Vagina (tissue), 2 donors: Measurements from ENCODE around the gene SCAPER. TPM values are rescaled to one million over a fixed set of nuclear protein-coding genes. Genes with fewer than 3 reads are reported as not detected.
"Not testable (repeated sequence)": the region's sequence is repeated elsewhere in the genome, so short reads cannot be mapped to it uniquely, and the experiment has no call there.

Experiments used
- DNase-seq, 2 donors: peaks; one replicate each; pipeline ENCODE4 v3.0.0-alpha.2; 2017; ENCODE audit errors: extremely low spot score in 2 of 2
- H3K27ac ChIP-seq: fragments of 200-600 bp; sonication (generic); one replicate; pipeline ENCODE4 v1.5.1; 2019
- H3K27me3 ChIP-seq: fragments of 200-600 bp; sonication (generic); one replicate; pipeline ENCODE4 v1.5.1; 2019
- H3K36me3 ChIP-seq, 2 donors: fragments of 200-600 bp; sonication (generic); one replicate each; pipeline ENCODE4 v1.5.1; 2017 to 2019
- H3K4me1 ChIP-seq: fragments of 200-600 bp; sonication (generic); one replicate; pipeline ENCODE4 v1.5.1; 2019
- H3K4me3 ChIP-seq, 2 donors: fragments of 200-600 bp; sonication (generic); 1 replicate in 1 of 2; 2 replicates in 1 of 2; pipeline ENCODE4 v1.5.1; 2016 to 2019
- H3K9me3 ChIP-seq: fragments of 200-600 bp; sonication (generic); one replicate; pipeline ENCODE4 v1.5.1; 2019
- CTCF ChIP-seq, 3 experiments: fragments of 450-650 bp in 2 of 3; fragments of 200-600 bp in 1 of 3; sonication (generic) in 1 of 3; IDR thresholded peaks; one replicate each; pipeline ENCODE4 v1.5.1; 2017 to 2019; ENCODE audit warnings: antibody characterized with exemption in 3 of 3, mild to moderate bottlenecking in 2 of 3, moderate library complexity in 2 of 3
- POLR2A ChIP-seq, 2 donors: fragments of 450-650 bp; IDR thresholded peaks; one replicate each; pipeline ENCODE4 v1.6.1; 2017; ENCODE audit warnings: antibody characterized with exemption in 2 of 2, mild to moderate bottlenecking in 2 of 2, moderate library complexity in 2 of 2
- POLR2AphosphoS5 ChIP-seq, 2 donors: sonication (generic); formaldehyde crosslinking; IDR thresholded peaks; one replicate each; pipeline ENCODE4 v1.9.0; 2017; ENCODE audit warnings: antibody characterized with exemption in 2 of 2, mild to moderate bottlenecking in 2 of 2, low read depth in 1 of 2; ENCODE audit not compliant: insufficient read depth in 1 of 2
- intact Hi-C: fragments of 100-400 bp; cut with DNase I; formaldehyde crosslinking; loops from one replicate; pipeline ENCODE4 v1.15.1; 2023
- total RNA-seq: library from RNA; depleted of rRNA; stranded (reverse); fragments of >200 nt; gene quantifications from one replicate; pipeline ENCODE4 v1.2.3, GENCODE V29; 2016

The SCAPER gene
- total RNA-seq, 1 donor from 2014 or later: 51.3 TPM

GRCh38 chr15:76730262-76730661 is 174.9 kb downstream of the SCAPER start:
- intact Hi-C loops: no loop called here
- H3K9me3 ChIP-seq: no peaks in the 10 kb centered on the region
- no peaks in the 10 kb centered on the region for H3K4me1 ChIP-seq
- peaks cover 0 to 17% of the 10 kb centered on the region in 2 donors for H3K36me3 ChIP-seq
- H3K27ac ChIP-seq: no peak overlapping the region
- no peaks in the 10 kb centered on the region for H3K27me3 ChIP-seq
- TF ChIP-seq CTCF (IDR thresholded peaks at IDR 0.05): no peak
- no peak for TF ChIP-seq POLR2AphosphoS5 (IDR thresholded peaks at IDR 0.05; ENCODE audit: insufficient read depth in 1 of 2, low read depth in 1 of 2)
- TF ChIP-seq POLR2A (IDR thresholded peaks at IDR 0.05): no peak
- H3K4me3 ChIP-seq: no peak overlapping the region
- DNase-seq: no peak

- no peak overlapping the region for H3K27ac ChIP-seq
- DNase-seq: no peak
- H3K27me3 ChIP-seq: no peaks in the 10 kb centered on the region
- intact Hi-C loops: no loop called here
- H3K9me3 ChIP-seq: no peaks in the 10 kb centered on the region
- TF ChIP-seq POLR2A (IDR thresholded peaks at IDR 0.05): no peak
- no peak for TF ChIP-seq CTCF (IDR thresholded peaks at IDR 0.05)
- no peak for TF ChIP-seq POLR2AphosphoS5 (IDR thresholded peaks at IDR 0.05; ENCODE audit: insufficient read depth in 1 of 2, low read depth in 1 of 2)
- no peak overlapping the region for H3K4me3 ChIP-seq
- no peaks in the 10 kb centered on the region for H3K4me1 ChIP-seq
- peaks cover 0 to 12% of the 10 kb centered on the region in 2 donors for H3K36me3 ChIP-seq
Observed at GRCh38 chr15:76718863-76719262, 186.3 kb downstream of the SCAPER start.

- H3K4me1 ChIP-seq: no peaks in the 10 kb centered on the region
- H3K27me3 ChIP-seq: no peaks in the 10 kb centered on the region
- TF ChIP-seq POLR2AphosphoS5 (IDR thresholded peaks at IDR 0.05; ENCODE audit: insufficient read depth in 1 of 2, low read depth in 1 of 2) (no peak), CTCF (IDR thresholded peaks at IDR 0.05) (no peak), POLR2A (IDR thresholded peaks at IDR 0.05) (no peak)
- intact Hi-C loops: no loop called here
- H3K4me3 ChIP-seq: no peak overlapping the region
- peaks cover 0 to 12% of the 10 kb centered on the region in 2 donors for H3K36me3 ChIP-seq
- no peaks in the 10 kb centered on the region for H3K9me3 ChIP-seq
- H3K27ac ChIP-seq: no peak overlapping the region
- DNase-seq: no peak
Observed at GRCh38 chr15:76714950-76715349, 190.2 kb downstream of the SCAPER start.

- no peaks in the 10 kb centered on the region for H3K36me3 ChIP-seq
- intact Hi-C loops: no loop called here
- H3K27ac ChIP-seq: no peak overlapping the region
- no peaks in the 10 kb centered on the region for H3K4me1 ChIP-seq
- H3K4me3 ChIP-seq: no peak overlapping the region
- H3K9me3 ChIP-seq: no peaks in the 10 kb centered on the region
- DNase-seq: no peak
- no peak for TF ChIP-seq POLR2AphosphoS5 (IDR thresholded peaks at IDR 0.05; ENCODE audit: insufficient read depth in 1 of 2, low read depth in 1 of 2)
- TF ChIP-seq POLR2A (IDR thresholded peaks at IDR 0.05): no peak
- H3K27me3 ChIP-seq: no peaks in the 10 kb centered on the region
Observed at GRCh38 chr15:76711351-76711827, 193.8 kb downstream of the SCAPER start.

- H3K4me3 ChIP-seq, H3K9me3 ChIP-seq, DNase-seq, H3K4me1 ChIP-seq, H3K27me3 ChIP-seq, H3K27ac ChIP-seq, intact Hi-C loops: not testable (repeated sequence)
- peaks cover 4 to 12% of the 10 kb centered on the region in 2 donors for H3K36me3 ChIP-seq
Observed at GRCh38 chr15:76704032-76704431, 201.1 kb downstream of the SCAPER start.

GRCh38 chr15:76696840-76697239 is 208.3 kb downstream of the SCAPER start:
- Histone ChIP-seq H3K9me3 (no peaks in the 10 kb centered on the region), H3K36me3 (peaks cover 4 to 11% of the 10 kb centered on the region in 2 donors), H3K27ac (no peak overlapping the region), H3K4me1 (no peaks in the 10 kb centered on the region), H3K4me3 (no peak overlapping the region), H3K27me3 (no peaks in the 10 kb centered on the region)
- DNase-seq: no peak
- intact Hi-C loops: no loop called here
- TF ChIP-seq CTCF (IDR thresholded peaks at IDR 0.05) (no peak), POLR2AphosphoS5 (IDR thresholded peaks at IDR 0.05; ENCODE audit: insufficient read depth in 1 of 2, low read depth in 1 of 2) (no peak), POLR2A (IDR thresholded peaks at IDR 0.05) (no peak)

GRCh38 chr15:76692546-76692945 is 212.6 kb downstream of the SCAPER start:
- H3K4me1 ChIP-seq, H3K4me3 ChIP-seq, DNase-seq, H3K27ac ChIP-seq, H3K36me3 ChIP-seq, intact Hi-C loops, H3K27me3 ChIP-seq, H3K9me3 ChIP-seq: not testable (repeated sequence)

- intact Hi-C loops, H3K9me3 ChIP-seq, H3K4me1 ChIP-seq, H3K27ac ChIP-seq, H3K4me3 ChIP-seq, H3K27me3 ChIP-seq, DNase-seq, H3K36me3 ChIP-seq: not testable (repeated sequence)
Observed at GRCh38 chr15:76687592-76687991, 217.5 kb downstream of the SCAPER start.
